ENCODE data around the gene SRRT. TPM values are rescaled to one million over a fixed set of nuclear protein-coding genes. Genes with fewer than 3 reads are reported as not detected.

The SRRT gene
- total and polyA plus RNA-seq, 10 of the 15 experiments (the other 5 are each of a cell fraction or from before 2014, with no cell fraction given) = 11.1 to 254 (median 111) TPM

DNA sequence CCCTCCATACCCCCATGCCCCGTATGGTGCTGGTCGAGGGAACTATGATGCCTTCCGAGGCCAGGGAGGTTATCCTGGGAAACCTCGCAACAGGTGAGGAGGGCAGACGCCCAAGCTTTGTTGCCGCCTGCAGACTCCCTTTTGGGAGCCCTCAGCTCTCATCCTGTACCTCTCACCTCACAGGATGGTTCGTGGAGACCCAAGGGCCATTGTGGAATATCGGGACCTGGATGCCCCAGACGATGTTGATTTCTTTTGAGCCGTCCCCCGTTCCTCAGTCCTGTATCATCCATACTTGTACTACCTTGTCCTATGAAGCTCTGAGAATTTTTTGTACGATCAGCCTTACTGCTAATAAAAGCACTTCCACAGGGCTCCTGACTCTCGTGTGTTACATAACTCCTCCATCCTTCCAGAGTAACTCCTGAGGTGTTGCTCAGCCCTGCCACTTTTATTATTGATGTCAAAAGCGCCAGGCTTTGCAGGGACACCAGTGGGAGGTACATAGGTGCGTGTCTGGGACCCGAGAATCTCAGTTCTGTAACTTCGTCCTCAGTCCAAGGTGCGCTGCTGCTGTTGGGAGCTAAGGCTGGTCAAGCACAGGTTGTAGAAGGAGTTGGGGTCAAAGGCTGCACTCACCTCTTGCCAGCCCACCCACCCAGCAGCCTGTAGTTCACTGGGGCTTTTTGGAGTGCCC is 13.5 kb downstream of the SRRT start:
- intact Hi-C loops (cut with micrococcal nuclease; ENCODE audit: unreplicated experiment) (no loop called here), in situ Hi-C loops (cut with MboI) (no loop called here)
- peaks cover 25 to 44% of the 10 kb centered on the region in 2 experiments for H3K36me3 ChIP-seq (ENCODE audit: control insufficient read depth in 2 of 2, insufficient read depth in 2 of 2, low read length in 1 of 2)
- peak overlapping the region; percentile 66 for H3K27ac ChIP-seq (ENCODE audit: control insufficient read depth, insufficient read depth)
- POLR2A ChIA-PET = interaction anchor here (1.4 to 6.7 kb wide), 2 partner anchors 12 to 329 kb away, joined by 4 to 131 read pairs; partner anchors contain the start of genes SRRT and ZNHIT1
- TF ChIP-seq POLR2A (IDR thresholded peaks at IDR 0.05; ENCODE audit: low read depth, low read length) (peak; percentile 59), POLR2AphosphoS2 (IDR thresholded peaks at IDR 0.05; ENCODE audit: low read depth, low read length) (0 out of 2 replicates have a peak, but pooled peaks have one; percentile 28), RELA (IDR thresholded peaks at IDR 0.05; ENCODE audit: borderline replicate concordance, partially characterized antibody) (no peak), PAX5 (IDR thresholded peaks at IDR 0.05; ENCODE audit: borderline replicate concordance, low read depth, low read length) (0 out of 2 replicates have a peak, but pooled peaks have one; percentile 54), YY1 (IDR thresholded peaks at IDR 0.05; ENCODE audit: low read depth, low read length) (no peak), CBFB (IDR thresholded peaks at IDR 0.05; ENCODE audit: low read depth) (0 out of 2 replicates have a peak, but pooled peaks have one; percentile 5), POLR2AphosphoS5 (IDR thresholded peaks at IDR 0.05; ENCODE audit: low read length) (peak; percentile 66), HDAC2 (IDR thresholded peaks at IDR 0.05) (no peak)
- H3K9me3 ChIP-seq (replicated peaks; ENCODE audit: control insufficient read depth, insufficient read depth, low read length) = no peaks in the 10 kb centered on the region
- H3K9ac ChIP-seq (ENCODE audit: control insufficient read depth, insufficient read depth, low read length) = peak overlapping the region; percentile 83
- peak overlapping the region; percentile 94 for H3K4me2 ChIP-seq (ENCODE audit: control insufficient read depth, insufficient read depth)
- RAD21 ChIA-PET (ENCODE audit: unreplicated experiment) = interaction anchor here (1.8 to 2.1 kb wide), 2 partner anchors 13 to 36 kb away, joined by 6 to 21 read pairs; partner anchors contain the start of genes SLC12A9 and SRRT
- peaks cover 30% of the 10 kb centered on the region for H3K4me1 ChIP-seq (ENCODE audit: control insufficient read depth, insufficient read depth, low read length)
- H3K4me3 ChIP-seq = peak overlapping the region; percentile 87
- no peak for DNase-seq (ENCODE audit: low read depth, low spot score)
- H3K27me3 ChIP-seq (replicated peaks in 1 of 2; ENCODE audit: control insufficient read depth in 2 of 2, insufficient read depth in 2 of 2, low read length in 1 of 2) = no peaks in the 10 kb centered on the region
- CTCF ChIA-PET = interaction anchor here (0.6 to 1.2 kb wide), 5 partner anchors 11 to 93 kb away, joined by 3 to 7 read pairs (median 3); partner anchors contain the start of gene SLC12A9
- H3K79me2 ChIP-seq (ENCODE audit: control insufficient read depth, insufficient read depth, low read length) = peaks cover 18% of the 10 kb centered on the region
- SMC1A ChIA-PET (ENCODE audit: uncharacterized antibody, unreplicated experiment) = interaction anchor here (1.3 to 4.4 kb wide), 3 partner anchors 11 to 197 kb away, joined by 3 to 33 read pairs (median 17); partner anchors contain the start of genes SLC12A9 and TRIM56
- ATAC-seq = peak; percentile 1; the same call in 2 of the 3 replicates
- WGBS (ENCODE audit: insufficient coverage, insufficient replicate concordance, low lambda C conversion rate, missing lambda C conversion rate) = 44% methylated on average over 18 of the region's 18 CpGs
- BruUV-seq (replicated peaks) = TSS peak; percentile 85
- H4K20me1 ChIP-seq (ENCODE audit: control insufficient read depth, insufficient read depth) = no peaks in the 10 kb centered on the region
- H2AFZ ChIP-seq (ENCODE audit: control insufficient read depth, low read depth, low read length) = no peak overlapping the region
- peak; percentile 86 for FAIRE-seq
